Stimulated activated CD8-positive, alpha-beta memory T cell treated with anti-CD3 and anti-CD28 coated beads, Interleukin-4, amount 100 ng/mL, for 48 hours (primary cell): ENCODE measurements around the gene PLCD1.
A peak's percentile ranks its signal among the peaks of the same experiment; 100 is the strongest.
"Not testable (repeated sequence)": the region's sequence is repeated elsewhere in the genome, so short reads cannot be mapped to it uniquely, and the experiment has no call there.

Experiments used
- DNase-seq: peaks from one replicate; pipeline ENCODE4 v3.0.0-alpha.2; 2020

PLCD1 gene

DNA sequence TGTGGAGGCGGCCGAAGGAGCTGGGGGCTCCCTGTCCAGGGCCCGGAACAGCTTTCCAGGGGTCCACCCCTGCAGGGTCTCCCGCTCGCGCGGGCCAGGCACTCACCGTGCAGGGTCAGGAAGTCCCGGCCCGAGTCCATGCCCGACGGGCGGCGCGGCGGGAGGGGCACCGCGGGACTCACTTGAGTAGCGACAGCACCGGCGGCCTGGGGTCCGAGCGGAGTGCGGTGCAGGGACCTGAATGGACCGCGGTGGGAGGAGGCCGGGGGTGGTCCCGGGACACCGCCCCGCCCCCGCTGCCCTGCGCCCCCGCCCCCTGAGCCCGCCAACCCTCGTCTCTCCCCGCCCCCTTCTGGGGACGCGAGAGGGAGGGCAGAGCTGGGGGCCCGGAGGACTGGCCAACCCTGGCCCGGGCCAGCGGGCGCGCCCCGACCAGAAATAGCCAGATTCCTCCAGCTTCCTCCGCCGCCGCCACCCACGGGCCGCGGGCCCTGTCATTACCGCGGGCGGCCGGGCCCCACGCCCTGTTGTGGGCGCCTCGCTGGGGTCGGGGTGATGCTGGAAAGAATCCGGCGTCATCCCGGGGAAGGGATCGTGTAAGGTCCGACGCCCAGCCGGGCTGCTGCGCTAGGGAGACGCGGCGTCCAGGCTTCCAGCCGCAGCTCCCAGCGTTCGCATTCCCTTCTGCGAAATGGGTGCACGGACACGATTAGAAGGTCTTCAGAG lies at the start of gene PLCD1:
Gene PLCD1, minus strand, starts transcription at position 243 of the 726 bp plus-strand sequence. Its CDS starts 103 bp downstream, at position 140.
- no peak for DNase-seq

DNA sequence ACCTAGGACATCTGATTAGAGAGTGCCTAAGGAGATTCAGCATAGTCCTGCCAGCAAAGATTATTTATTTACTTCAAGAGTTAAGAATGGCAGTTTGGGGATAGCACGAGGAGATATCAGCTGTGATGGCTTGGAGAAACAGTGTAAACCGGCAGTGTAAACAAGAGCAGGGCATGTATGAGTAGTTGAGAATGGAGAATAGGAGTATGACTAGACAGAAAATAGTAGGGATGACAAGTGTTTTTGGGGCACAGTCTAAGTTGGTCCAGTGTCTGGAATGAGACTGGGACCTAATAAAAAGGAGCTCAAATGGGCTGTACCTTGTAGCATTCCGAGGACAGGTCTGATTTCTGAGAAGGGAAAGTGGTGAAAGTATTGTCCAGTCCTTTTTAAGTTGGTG lies 47.6 kb upstream of the PLCD1 start:
- DNase-seq = not testable (repeated sequence)

DNA sequence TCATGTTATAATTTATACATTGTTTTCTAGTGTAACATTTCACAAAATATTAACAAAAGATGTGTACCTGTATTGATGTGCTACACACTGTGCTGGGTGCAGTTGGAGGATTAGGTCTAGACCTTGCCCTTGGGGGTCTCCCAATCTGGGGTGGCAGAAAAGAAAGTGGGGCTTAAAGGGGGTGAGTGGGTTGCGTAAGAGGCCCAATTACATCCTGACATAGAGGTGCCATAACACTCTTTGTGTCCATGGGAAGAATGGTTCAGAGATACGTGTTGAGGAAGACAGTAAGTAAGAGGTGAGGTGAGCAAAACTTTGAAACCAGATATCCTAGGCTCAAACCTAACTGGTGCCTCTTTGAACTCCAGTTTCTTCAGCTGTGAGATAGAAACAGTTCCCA lies 40.6 kb upstream of the PLCD1 start:
- no peak for DNase-seq

GRCh38 chr3:38067508-38068233 lies 38.2 kb upstream of the PLCD1 start:
- no peak for DNase-seq

GRCh38 chr3:38064453-38064852 lies 35.0 kb upstream of the PLCD1 start:
- DNase-seq = not testable (repeated sequence)

GRCh38 chr3:38062809-38063208 lies 33.4 kb upstream of the PLCD1 start:
- DNase-seq = no peak

GRCh38 chr3:38059591-38059990 lies 30.1 kb upstream of the PLCD1 start:
- no peak for DNase-seq

DNA sequence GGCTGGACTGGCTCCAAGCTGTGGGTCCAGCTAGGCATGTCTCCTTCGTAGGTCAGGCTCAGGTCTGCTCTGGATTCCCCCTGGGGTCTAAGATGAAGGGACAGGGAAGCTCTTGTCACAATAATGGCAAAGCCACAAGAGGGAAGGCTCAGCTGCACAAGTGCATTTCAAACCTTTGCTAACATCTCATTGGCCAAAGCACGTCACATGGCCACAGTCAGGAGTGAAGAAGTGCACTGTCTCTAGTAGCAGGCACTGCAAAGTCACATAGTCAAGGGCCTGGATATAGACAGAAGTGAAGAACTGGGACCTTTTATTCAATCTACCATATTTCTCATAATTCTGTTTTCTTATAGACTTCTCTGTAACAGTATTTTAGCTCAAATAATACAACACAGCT lies 29.7 kb upstream of the PLCD1 start:
- no peak for DNase-seq

- DNase-seq = no peak
Observed at GRCh38 chr3:38054499-38055001, 25.1 kb upstream of the PLCD1 start.

GRCh38 chr3:38053813-38054498 lies 24.5 kb upstream of the PLCD1 start:
- not testable (repeated sequence) for DNase-seq

DNA sequence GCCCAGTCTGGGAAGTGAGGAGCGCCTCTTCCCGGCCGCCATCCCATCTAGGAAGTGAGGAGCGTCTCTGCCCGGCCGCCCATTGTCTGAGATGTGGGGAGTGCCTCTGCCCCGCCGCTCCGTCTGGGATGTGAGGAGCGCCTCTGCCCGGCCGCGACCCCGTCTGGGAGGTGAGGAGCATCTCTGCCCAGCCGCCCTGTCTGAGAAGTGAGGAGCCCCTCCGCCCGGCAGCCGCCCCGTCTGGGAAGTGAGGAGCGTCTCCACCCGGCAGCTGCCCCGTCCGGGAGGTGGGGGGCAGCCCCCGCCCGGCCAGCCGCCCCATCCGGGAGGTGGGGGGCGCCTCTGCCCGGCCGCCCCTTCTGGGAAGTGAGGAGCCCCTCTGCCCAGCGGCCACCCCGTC lies 23.8 kb upstream of the PLCD1 start:
- DNase-seq = not testable (repeated sequence)

GRCh38 chr3:38051131-38051530 lies 21.7 kb upstream of the PLCD1 start:
- no peak for DNase-seq

GRCh38 chr3:38049358-38050126 lies 20.1 kb upstream of the PLCD1 start:
- no peak for DNase-seq

- DNase-seq = no peak
Observed at GRCh38 chr3:38047896-38048295, 18.5 kb upstream of the PLCD1 start.

DNA sequence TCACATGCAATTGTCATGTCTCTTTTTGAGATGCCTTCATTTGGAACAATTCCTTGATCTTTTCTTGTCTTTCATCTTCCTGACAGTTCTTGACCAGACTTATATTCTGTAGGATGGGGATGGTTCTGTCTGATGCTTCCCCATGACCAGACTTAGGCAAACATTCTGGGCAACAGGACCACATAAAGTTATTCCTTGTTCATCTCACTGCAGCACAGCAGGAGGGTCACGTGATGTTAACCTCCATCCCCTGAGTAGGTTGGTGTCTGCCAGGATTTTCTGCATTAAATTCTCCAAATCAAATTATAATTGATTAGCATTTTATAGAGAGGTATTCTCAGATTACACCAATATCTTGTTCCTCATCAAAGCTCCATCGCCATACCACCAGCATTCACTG lies 17.4 kb upstream of the PLCD1 start:
- no peak for DNase-seq

DNA sequence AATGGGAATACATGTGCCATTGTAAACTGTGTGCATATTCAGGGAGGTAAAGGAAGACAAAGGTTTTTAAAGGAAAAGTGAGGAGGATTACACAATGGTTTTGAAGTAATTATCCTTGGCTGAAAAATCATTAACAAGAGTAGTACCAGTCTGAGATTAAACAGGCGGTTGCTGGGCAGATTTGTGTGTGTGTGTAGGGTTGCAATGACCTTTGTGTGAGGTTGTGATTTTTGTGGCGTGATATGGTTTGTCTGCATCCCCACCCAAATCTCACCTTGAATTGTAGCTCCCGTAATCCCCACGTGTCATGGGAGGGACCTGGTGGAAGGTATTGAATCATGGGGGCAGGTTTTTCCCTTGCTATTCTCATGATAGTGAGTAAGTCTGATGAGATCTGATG lies 16.6 kb upstream of the PLCD1 start:
- no peak for DNase-seq

DNA sequence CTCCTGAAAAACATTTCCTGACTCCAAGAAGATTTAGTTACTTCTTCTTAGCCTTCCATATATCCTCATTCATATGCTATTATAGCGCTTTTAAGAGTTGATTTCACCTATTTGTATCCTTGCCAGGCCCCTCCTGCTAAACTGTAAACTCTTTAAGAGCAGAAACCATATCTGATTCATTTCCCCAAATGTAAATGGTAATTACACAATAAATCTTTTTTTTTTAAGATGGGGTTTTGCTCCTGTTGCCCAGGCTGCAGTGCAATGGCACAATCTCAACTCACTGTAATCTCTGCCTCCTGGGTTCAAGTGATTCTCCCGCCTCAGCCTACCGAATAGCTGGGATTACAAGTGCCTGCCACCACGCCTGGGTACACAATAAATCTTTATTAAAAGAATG lies 14.0 kb upstream of the PLCD1 start:
- DNase-seq = no peak

GRCh38 chr3:38040401-38040800 lies 11.0 kb upstream of the PLCD1 start:
- no peak for DNase-seq

DNA sequence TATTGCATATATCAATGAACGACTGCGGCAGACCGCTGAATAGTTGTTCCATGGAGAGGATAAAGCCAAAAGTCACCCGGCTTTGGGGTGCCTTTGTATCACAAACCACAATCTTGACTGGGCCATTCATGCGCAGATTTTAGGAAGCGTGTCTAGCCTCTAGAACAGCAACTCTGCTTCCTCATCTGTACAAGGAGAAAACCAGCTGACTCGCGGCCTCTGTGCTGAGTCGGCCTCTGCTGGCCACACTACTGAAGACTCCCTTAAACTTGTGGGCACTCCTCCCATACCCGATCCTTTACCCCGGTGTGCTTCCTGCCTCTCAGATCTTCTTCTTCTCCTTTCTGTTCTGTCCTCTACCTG lies 10.4 kb upstream of the PLCD1 start:
- peak; percentile 55 for DNase-seq

- peak; percentile 86 for DNase-seq
Observed at GRCh38 chr3:38039101-38039898, 9.9 kb upstream of the PLCD1 start, which contains the start of gene DLEC1. Gene DLEC1, plus strand, starts transcription at chr3:38039208. Its CDS starts 18 bp downstream, at chr3:38039226.

DNA sequence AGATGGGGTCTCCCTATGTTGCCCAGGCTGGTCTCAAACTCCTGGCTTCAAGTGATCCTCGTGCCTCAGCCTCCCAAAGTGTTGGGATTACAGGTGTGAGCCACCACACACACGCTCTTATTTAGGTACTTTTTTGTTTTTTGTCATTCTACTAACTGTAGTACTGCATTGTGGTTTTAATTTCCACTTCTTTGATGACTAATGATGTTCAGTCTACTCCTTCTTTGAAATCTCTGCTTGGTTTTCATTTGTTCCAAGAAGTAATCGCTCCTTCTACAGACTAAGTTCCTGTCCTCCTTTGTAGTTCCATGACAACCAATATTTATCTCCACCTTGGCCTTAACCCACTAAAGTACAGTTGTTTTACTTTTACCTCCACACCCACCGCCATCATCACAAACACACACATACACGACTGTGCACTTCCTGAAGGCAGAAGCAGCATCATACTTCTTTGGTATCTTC lies 9.0 kb upstream of the PLCD1 start:
- no peak for DNase-seq

DNA sequence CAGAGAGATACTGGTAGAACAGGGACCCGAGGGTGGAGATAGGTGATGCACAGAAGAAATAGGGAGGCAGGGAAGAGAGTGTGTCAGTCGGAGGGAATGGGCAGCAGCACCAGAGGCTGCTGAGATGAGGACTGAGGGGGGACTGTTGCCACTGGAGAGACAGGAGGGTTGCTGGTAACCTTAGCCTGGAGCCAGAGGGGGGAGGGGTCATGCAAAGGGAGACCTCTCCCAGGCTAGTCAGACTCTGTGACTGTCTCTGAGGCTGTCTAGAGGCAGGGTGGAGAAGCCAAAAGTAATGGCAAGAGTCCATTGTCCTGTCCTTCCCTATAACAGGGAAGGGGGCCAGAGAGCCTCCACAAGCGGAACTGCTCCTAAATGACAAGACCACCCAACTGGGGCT lies 7.5 kb upstream of the PLCD1 start:
- no peak for DNase-seq
